PFSK-1 (cell line): ENCODE measurements around the gene DGKG.

Source experiments
- FOXP2 ChIP-seq: optimal IDR thresholded peaks from 2 replicates; pipeline ENCODE3; 2011; ENCODE audit warnings: borderline replicate concordance, control low read depth, inconsistent platforms; ENCODE audit not compliant: insufficient read depth; ENCODE audit errors: extremely low read length, extremely low read depth
- POLR2AphosphoS5 ChIP-seq: IDR thresholded peaks from 2 replicates; pipeline ENCODE4 v1.6.1; 2012; ENCODE audit warnings: low read depth, mild to moderate bottlenecking, control low read depth, low read length, moderate library complexity
- REST ChIP-seq, 2 experiments: IDR thresholded peaks; 2 replicates each; pipeline versions ENCODE4 v1.6.1 to v1.8.0; 2011 to 2012; ENCODE audit warnings: low read depth in 2 of 2, low read length in 2 of 2, control low read depth in 1 of 2, inconsistent platforms in 1 of 2, mild to moderate bottlenecking in 1 of 2, moderate library complexity in 1 of 2; ENCODE audit not compliant: insufficient read depth in 1 of 2
- SIN3A ChIP-seq: IDR thresholded peaks from 2 replicates; pipeline ENCODE4 v1.6.1; 2012; ENCODE audit warnings: mild to moderate bottlenecking, low read length, moderate library complexity, borderline replicate concordance; ENCODE audit not compliant: insufficient read depth
- TAF1 ChIP-seq: IDR thresholded peaks from 2 replicates; pipeline ENCODE4 v1.6.1; 2012; ENCODE audit warnings: low read length, control low read depth, borderline replicate concordance; ENCODE audit not compliant: insufficient read depth

The DGKG gene

GRCh38 chr3:186273586-186273985 lies 88.4 kb downstream of the DGKG start:
- TF ChIP-seq SIN3A (no peak), REST (IDR thresholded peaks at IDR 0.05; ENCODE audit: insufficient read depth in 1 of 2, low read depth in 2 of 2, low read length in 2 of 2) (no peak), POLR2AphosphoS5 (no peak), TAF1 (no peak)

GRCh38 chr3:186270701-186271100 lies 91.3 kb downstream of the DGKG start:
- TF ChIP-seq REST (IDR thresholded peaks at IDR 0.05; ENCODE audit: insufficient read depth in 1 of 2, low read depth in 2 of 2, low read length in 2 of 2) (no peak), TAF1 (no peak)

GRCh38 chr3:186268616-186269448 lies 93.2 kb downstream of the DGKG start:
- TF ChIP-seq FOXP2 = no peak
- no peak for TF ChIP-seq POLR2AphosphoS5

GRCh38 chr3:186267758-186268157 lies 94.3 kb downstream of the DGKG start:
- TF ChIP-seq FOXP2 = no peak
- no peak for TF ChIP-seq SIN3A
- no peak for TF ChIP-seq TAF1
- no peak for TF ChIP-seq POLR2AphosphoS5
- no peak for TF ChIP-seq REST (IDR thresholded peaks at IDR 0.05; ENCODE audit: insufficient read depth in 1 of 2, low read depth in 2 of 2, low read length in 2 of 2)

- TF ChIP-seq FOXP2 = no peak
- TF ChIP-seq REST (IDR thresholded peaks at IDR 0.05; ENCODE audit: insufficient read depth in 1 of 2, low read depth in 2 of 2, low read length in 2 of 2) = no peak
- no peak for TF ChIP-seq POLR2AphosphoS5
Observed at GRCh38 chr3:186264608-186265400, 97.2 kb downstream of the DGKG start.
